Suprapubic skin (tissue), 4 donors: ENCODE measurements around the gene RPSA. TPM values are rescaled to one million over a fixed set of nuclear protein-coding genes. Genes with fewer than 3 reads are reported as not detected.
"Not testable (repeated sequence)": the region's sequence is repeated elsewhere in the genome, so short reads cannot be mapped to it uniquely, and the experiment has no call there.

Experiments
- DNase-seq, 2 donors: peaks; one replicate each; pipeline ENCODE4 v3.0.0-alpha.2; 2019; ENCODE audit warnings: low spot score in 2 of 2
- H3K27ac ChIP-seq: fragments of 200-600 bp; sonication (generic); one replicate; pipeline ENCODE4 v1.5.1; 2019
- H3K27me3 ChIP-seq: fragments of 200-600 bp; sonication (generic); one replicate; pipeline ENCODE4 v1.5.1; 2019
- H3K36me3 ChIP-seq: fragments of 200-600 bp; sonication (generic); one replicate; pipeline ENCODE4 v1.5.1; 2019
- H3K4me1 ChIP-seq: fragments of 200-600 bp; sonication (generic); one replicate; pipeline ENCODE4 v1.5.1; 2019
- H3K4me3 ChIP-seq: fragments of 200-600 bp; sonication (generic); one replicate; pipeline ENCODE4 v1.5.1; 2019; ENCODE audit warnings: mild to moderate bottlenecking
- H3K9me3 ChIP-seq: fragments of 200-600 bp; sonication (generic); one replicate; pipeline ENCODE4 v1.5.1; 2019
- EP300 ChIP-seq: sonication (generic); formaldehyde crosslinking; IDR thresholded peaks from one replicate; pipeline ENCODE4 v1.6.1; 2017; ENCODE audit warnings: antibody characterized with exemption
- POLR2A ChIP-seq, 2 donors: fragments of 450-650 bp; IDR thresholded peaks; one replicate each; pipeline ENCODE4 v1.6.1; 2017; ENCODE audit warnings: antibody characterized with exemption in 2 of 2, mild to moderate bottlenecking in 2 of 2, moderate library complexity in 2 of 2
- POLR2AphosphoS5 ChIP-seq, 3 donors: sonication (generic); formaldehyde crosslinking; IDR thresholded peaks; one replicate each; pipeline ENCODE4 v1.6.1; 2017; ENCODE audit warnings: antibody characterized with exemption in 3 of 3
- WGBS: methylation state at CpG from one replicate; pipeline ENCODE4 v1.1.5; 2018; 5-methylcytosine and 5-hydroxymethylcytosine counted together
- total RNA-seq, 4 donors: library from RNA; depleted of rRNA; stranded (reverse); fragments of >200 nt; gene quantifications; one replicate each; pipeline ENCODE4 v1.1.0, GENCODE V29; 2016
- TF ChIP-seq, protein P1 (sequence below), 2 donors: fragments of 200-600 bp in 1 of 2; fragments of 450-650 bp in 1 of 2; sonication (generic) in 1 of 2; IDR thresholded peaks; one replicate each; pipeline ENCODE4 v1.5.1; 2016 to 2019; ENCODE audit warnings: antibody characterized with exemption in 2 of 2, mild to moderate bottlenecking in 1 of 2, moderate library complexity in 1 of 2

RPSA gene
- total RNA-seq, 4 donors from 2014 or later: 758 to 1,526 (median 1,196) TPM

DNA sequence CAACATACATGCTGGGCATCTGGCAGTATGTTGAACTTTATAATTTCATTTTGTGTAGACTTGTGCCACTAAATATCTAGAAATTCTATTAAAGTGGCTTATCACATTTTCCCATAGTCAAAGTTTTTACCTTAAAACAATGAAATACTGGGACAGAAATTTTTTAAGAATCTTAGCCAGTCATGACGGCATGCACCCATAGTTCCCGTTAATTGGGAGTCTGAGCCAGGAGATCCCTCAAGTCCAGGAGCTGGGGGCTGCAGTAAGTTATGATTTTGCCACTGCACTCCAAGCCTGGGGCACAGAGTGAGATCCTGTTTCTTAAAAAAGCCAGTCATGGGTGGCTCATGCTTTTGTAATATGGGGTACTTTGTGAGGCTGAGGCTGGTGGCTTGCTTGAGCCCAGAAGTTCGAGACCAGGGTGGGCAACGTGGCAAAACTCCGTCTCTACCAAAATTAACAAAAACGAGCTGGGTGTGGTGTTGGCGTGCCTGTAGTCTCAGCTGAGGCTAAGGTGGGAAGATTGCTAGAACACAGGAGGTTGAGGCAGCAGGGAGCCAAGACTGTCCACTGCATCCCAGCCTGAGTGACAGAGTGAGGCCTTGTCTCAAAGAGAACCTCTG lies 3.1 kb downstream of the RPSA start:
- no peak overlapping the region for H3K4me3 ChIP-seq
- DNase-seq: no peak
- 60% methylated on average over 7 of the region's 7 CpGs for WGBS
- H3K36me3 ChIP-seq: peaks cover 53% of the 10 kb centered on the region
- no peak overlapping the region for H3K27ac ChIP-seq
- H3K27me3 ChIP-seq: no peaks in the 10 kb centered on the region
- peaks cover 39% of the 10 kb centered on the region for H3K4me1 ChIP-seq
- TF ChIP-seq POLR2A (IDR thresholded peaks at IDR 0.05) (no peak), POLR2AphosphoS5 (IDR thresholded peaks at IDR 0.05) (no peak), EP300 (no peak)
- TF ChIP-seq, protein P1, sequence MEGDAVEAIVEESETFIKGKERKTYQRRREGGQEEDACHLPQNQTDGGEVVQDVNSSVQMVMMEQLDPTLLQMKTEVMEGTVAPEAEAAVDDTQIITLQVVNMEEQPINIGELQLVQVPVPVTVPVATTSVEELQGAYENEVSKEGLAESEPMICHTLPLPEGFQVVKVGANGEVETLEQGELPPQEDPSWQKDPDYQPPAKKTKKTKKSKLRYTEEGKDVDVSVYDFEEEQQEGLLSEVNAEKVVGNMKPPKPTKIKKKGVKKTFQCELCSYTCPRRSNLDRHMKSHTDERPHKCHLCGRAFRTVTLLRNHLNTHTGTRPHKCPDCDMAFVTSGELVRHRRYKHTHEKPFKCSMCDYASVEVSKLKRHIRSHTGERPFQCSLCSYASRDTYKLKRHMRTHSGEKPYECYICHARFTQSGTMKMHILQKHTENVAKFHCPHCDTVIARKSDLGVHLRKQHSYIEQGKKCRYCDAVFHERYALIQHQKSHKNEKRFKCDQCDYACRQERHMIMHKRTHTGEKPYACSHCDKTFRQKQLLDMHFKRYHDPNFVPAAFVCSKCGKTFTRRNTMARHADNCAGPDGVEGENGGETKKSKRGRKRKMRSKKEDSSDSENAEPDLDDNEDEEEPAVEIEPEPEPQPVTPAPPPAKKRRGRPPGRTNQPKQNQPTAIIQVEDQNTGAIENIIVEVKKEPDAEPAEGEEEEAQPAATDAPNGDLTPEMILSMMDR (IDR thresholded peaks at IDR 0.05): no peak
- no peaks in the 10 kb centered on the region for H3K9me3 ChIP-seq

DNA sequence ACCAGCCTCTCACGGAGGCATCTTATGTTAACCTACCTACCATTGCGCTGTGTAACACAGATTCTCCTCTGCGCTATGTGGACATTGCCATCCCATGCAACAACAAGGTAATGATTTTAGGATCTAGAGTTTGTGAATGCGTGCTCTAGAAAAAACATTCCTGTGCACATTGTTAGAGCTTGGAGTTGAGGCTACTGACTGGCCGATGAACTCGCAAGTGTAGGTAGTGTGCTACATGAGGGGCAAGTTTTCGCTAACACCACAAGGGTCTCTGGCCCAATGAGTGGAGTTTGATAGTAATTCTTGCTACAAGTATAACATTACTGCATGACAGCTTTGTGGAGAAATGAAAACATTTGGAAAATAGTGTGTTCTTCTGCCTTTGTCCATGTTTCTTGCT lies 4.4 kb downstream of the RPSA start:
- no peak for DNase-seq
- Histone ChIP-seq H3K36me3 (peaks cover 53% of the 10 kb centered on the region), H3K4me3 (no peak overlapping the region), H3K27me3 (no peaks in the 10 kb centered on the region), H3K4me1 (peaks cover 39% of the 10 kb centered on the region), H3K9me3 (no peaks in the 10 kb centered on the region), H3K27ac (no peak overlapping the region)
- 92% methylated on average over 7 of the region's 7 CpGs for WGBS
- TF ChIP-seq POLR2AphosphoS5 (IDR thresholded peaks at IDR 0.05) (no peak), EP300 (no peak), POLR2A (IDR thresholded peaks at IDR 0.05) (no peak)
- TF ChIP-seq, protein P1 (IDR thresholded peaks at IDR 0.05): no peak

DNA sequence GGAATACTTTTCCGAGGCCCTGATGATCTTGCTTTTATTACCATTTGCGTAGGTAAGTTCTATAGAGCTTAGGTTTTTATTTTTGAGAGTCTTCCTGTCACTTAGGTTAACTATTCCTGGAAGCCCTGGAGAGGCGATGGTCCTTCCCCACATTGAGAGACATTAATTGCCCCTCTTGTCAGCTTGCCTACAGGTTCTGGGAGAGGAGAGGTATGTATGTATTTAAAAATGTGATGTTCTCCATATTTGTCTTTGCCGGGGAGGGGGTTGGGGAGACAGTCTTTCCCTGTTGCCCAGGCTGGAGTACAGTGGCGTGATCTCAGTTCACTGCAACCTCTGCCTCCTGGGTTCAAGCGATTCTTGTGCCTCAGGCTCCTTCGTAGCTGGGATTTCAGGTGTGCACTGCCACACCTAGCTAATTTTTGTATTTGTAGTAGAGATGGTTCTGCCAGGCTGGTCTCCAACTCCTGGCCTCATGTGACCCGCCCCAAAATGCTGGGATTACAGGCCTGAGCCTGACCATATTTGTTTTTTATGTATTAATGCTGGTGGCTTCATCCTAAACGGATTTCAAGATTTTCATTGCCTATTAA lies 6.2 kb downstream of the RPSA start:
- Histone ChIP-seq H3K27ac (no peak overlapping the region), H3K27me3 (no peaks in the 10 kb centered on the region), H3K36me3 (peaks cover 53% of the 10 kb centered on the region), H3K9me3 (no peaks in the 10 kb centered on the region), H3K4me3 (no peak overlapping the region), H3K4me1 (peaks cover 31% of the 10 kb centered on the region)
- TF ChIP-seq POLR2AphosphoS5 (IDR thresholded peaks at IDR 0.05) (no peak), POLR2A (IDR thresholded peaks at IDR 0.05) (no peak), EP300 (no peak)
- TF ChIP-seq, protein P1 (IDR thresholded peaks at IDR 0.05): no peak
- DNase-seq: no peak
- 74% methylated on average over 9 of the region's 9 CpGs for WGBS

DNA sequence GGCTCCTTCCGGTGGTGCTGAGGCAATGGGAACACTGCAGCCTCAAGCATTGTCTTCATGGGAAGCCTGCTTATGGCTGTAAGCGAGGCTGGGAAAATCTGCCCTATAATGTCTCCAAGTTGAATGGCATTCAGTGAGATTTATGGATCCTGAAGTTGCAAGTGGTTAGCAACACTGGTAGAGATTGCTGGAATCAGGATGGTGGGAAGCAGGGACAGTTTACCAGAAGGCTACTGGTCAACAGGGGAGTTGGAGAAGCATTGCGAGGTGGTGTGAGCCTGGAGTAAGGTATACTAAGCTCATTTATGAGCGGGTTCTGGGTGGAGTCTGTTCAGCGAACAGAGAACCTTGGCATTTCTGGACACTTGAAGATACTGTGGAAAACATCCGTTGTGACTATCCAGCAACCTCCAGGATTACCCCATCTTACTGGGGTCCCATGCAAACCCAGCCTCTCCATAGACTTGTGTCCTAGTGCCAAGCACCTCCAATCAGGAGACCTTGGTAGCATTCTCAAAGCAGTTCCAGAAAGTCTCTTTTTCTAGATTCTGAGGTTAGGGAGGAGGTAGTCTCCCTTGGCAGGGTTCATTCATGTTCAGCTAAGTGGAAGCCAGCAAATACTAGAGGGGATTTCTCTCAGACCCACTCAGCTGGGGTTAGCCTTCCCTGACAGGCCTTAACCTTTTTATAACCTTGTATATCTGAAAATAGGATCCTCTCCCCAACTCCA lies 7.3 kb downstream of the RPSA start:
- H3K4me1 ChIP-seq: peaks cover 22% of the 10 kb centered on the region
- 70% methylated on average over 5 of the region's 6 CpGs for WGBS
- TF ChIP-seq, protein P1 (IDR thresholded peaks at IDR 0.05): no peak
- TF ChIP-seq POLR2AphosphoS5 (IDR thresholded peaks at IDR 0.05) (no peak), POLR2A (IDR thresholded peaks at IDR 0.05) (no peak), EP300 (no peak)
- DNase-seq: no peak
- H3K4me3 ChIP-seq: no peak overlapping the region
- H3K9me3 ChIP-seq: no peaks in the 10 kb centered on the region
- H3K27ac ChIP-seq: no peak overlapping the region
- H3K36me3 ChIP-seq: peaks cover 49% of the 10 kb centered on the region
- H3K27me3 ChIP-seq: no peaks in the 10 kb centered on the region

DNA sequence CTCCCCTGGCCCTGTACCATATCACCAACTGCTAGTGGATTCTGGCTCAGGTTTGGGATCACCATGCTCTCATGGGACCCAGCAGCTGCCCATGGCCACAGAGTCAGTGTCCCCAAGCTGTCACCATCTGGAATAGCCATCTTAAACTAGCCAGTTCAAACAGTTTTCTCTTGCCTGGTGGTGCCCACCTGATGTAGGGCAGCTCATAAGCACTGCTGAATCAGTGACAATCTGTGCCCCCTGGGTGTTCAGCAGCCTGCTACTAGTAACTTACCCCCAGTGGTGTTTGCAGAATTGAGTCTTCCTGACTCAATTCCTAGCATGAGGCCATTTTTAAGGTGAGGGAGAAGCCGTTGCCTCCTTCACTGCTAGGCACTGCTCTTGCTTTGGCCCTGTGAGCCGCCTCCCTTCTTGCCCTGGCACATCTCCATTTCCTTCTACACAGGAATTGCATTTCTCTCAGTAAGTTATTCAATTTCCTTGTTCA lies 7.9 kb downstream of the RPSA start:
- H3K27ac ChIP-seq: no peak overlapping the region
- WGBS: 61% methylated on average over 2 of the region's 2 CpGs
- no peaks in the 10 kb centered on the region for H3K27me3 ChIP-seq
- no peak for DNase-seq
- H3K36me3 ChIP-seq: peaks cover 46% of the 10 kb centered on the region
- peaks cover 18% of the 10 kb centered on the region for H3K4me1 ChIP-seq
- no peaks in the 10 kb centered on the region for H3K9me3 ChIP-seq
- TF ChIP-seq POLR2AphosphoS5 (IDR thresholded peaks at IDR 0.05): no peak
- no peak for TF ChIP-seq EP300
- no peak for TF ChIP-seq POLR2A (IDR thresholded peaks at IDR 0.05)
- H3K4me3 ChIP-seq: no peak overlapping the region

DNA sequence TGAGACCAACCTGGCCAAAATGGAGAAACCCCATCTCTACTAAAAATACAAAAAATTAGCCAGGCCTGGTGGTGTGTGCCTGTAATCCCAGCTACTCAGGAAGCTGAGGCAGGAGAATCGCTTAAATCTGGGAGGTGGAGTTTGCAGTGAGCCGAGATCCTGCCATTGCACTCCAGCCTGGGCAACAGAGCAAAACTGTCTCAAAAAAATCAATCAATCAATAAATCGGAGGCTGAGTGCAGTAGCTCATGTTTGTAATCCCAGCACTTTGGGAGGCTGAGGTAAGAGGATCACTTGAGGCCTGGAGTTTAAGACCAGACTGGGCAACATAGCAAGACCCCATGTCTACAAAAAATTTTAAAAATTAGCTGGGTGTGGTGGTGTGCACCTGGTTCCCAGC lies 8.8 kb downstream of the RPSA start:
- DNase-seq, H3K9me3 ChIP-seq, H3K4me3 ChIP-seq, H3K27ac ChIP-seq, H3K27me3 ChIP-seq: not testable (repeated sequence)
- H3K4me1 ChIP-seq: peaks cover 11% of the 10 kb centered on the region
- H3K36me3 ChIP-seq: peaks cover 37% of the 10 kb centered on the region
- WGBS: 94% methylated on average over 3 of the region's 3 CpGs
